ENCODE results near the gene DHDDS. TPM values are rescaled to one million over a fixed set of nuclear protein-coding genes. Genes with fewer than 3 reads are reported as not detected.
"Not testable (repeated sequence)": the region's sequence is repeated elsewhere in the genome, so short reads cannot be mapped to it uniquely, and the experiment has no call there.

DHDDS gene, protein sequence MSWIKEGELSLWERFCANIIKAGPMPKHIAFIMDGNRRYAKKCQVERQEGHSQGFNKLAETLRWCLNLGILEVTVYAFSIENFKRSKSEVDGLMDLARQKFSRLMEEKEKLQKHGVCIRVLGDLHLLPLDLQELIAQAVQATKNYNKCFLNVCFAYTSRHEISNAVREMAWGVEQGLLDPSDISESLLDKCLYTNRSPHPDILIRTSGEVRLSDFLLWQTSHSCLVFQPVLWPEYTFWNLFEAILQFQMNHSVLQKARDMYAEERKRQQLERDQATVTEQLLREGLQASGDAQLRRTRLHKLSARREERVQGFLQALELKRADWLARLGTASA
- 31.5 TPM for polyA plus RNA-seq (2012; ENCODE audit: insufficient read depth, insufficient read length)

DNA sequence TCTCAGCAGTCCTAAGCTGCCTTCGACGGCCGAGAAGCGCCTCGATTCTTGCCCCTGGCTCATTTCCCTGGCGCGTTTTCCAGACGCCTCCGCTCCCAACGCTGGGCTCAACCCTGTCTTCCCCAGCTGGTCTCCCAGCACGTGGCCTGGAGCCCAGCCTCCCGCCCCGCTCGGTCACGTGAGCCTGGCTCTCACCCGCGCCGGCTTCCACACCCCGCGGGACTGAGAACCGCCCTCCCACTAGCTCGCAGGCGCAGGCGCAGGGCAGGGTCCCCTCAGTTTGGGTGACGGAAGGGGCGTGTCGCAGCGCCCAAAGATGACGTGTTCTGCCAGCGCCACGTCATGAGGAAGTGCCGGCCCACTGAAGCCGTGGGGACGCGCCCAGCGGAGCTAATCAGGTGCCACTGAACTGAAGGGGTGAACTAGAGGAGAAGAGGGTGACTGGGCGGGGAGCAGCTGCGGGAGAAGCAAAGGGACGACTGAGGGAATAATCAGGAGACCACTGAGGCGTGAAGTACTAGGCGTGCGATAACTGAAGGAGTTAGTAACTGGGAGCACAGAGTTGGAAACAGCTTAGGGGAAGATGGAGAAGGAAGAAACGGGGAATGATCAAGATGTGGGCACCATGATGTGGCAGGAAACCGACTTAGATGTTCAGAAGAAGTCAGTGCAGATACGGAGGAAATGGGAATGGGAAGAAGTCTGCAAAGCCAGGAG, at the start of gene DHDDS:
TSS of gene DHDDS (plus strand) at position 343 of the 717 bp plus-strand sequence. CDS start 625 bp downstream, outside the sequence.
- H3K4me3 ChIP-seq (ENCODE audit: low read length) = peak within 1 kb of the TSS; percentile 100
- peak; percentile 95 for DNase-seq (ENCODE audit: low read depth, low spot score)

DNA sequence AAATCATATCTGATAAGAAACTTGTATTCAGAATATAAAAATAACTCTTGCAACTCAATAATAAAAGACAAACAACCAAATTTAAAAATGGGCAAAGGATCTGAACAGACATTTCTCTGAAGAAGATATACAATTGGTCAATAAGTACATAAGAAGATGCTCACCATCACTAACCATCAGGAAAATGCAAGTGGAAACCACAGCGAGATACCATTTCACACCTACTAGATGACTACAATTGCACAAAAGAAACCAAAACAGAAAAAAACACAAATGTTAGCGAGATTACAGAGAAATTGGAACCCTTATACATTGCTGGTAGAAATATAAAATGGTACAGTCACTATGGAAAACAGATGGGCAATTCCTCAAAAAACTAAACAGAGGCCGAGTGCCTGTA, 48.0 kb upstream of the DHDDS start:
- no peak overlapping the region for H3K4me3 ChIP-seq (ENCODE audit: low read length)
- no peak for DNase-seq (ENCODE audit: low read depth, low spot score)

DNA sequence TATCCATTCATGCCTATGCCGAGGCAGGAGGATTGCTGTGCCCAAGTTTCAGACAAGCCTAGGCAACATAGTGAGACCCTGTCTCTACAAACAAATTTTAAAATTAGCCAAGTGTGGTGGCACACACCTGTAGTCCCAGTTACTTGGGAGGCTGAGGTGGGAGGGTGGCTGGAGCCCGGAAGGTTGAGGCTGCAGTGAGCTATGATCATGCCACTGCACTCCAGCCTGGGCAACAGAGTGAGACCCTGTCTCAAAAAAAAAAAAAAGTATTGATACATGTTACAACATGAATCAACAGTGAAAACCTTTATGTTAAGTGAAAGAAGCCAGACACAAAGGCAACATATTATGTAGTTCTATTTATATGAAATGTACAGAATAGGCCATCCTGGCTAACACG, 47.1 kb upstream of the DHDDS start:
- DNase-seq (ENCODE audit: low read depth, low spot score); H3K4me3 ChIP-seq (ENCODE audit: low read length): not testable (repeated sequence)

DNA sequence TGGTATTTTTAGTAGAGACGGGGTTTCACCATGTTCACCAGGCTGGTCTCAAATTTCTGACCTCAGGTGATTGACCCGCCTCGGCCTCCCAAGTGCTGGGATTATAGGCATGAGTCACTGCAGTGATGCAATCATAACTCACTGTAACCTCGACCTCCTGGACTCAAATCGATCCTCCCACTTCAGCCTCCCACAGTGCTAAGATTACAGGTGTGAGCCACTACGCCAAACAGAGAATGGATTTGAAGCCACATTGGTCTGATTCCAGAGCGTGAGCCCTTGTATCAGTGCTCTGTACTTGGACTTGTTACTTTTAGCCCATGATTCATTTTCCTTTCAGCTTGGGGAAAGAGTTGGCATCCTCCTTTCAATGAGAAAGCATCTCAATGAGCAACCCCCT, 44.7 kb upstream of the DHDDS start:
- H3K4me3 ChIP-seq (ENCODE audit: low read length) = no peak overlapping the region
- DNase-seq (ENCODE audit: low read depth, low spot score) = no peak

DNA sequence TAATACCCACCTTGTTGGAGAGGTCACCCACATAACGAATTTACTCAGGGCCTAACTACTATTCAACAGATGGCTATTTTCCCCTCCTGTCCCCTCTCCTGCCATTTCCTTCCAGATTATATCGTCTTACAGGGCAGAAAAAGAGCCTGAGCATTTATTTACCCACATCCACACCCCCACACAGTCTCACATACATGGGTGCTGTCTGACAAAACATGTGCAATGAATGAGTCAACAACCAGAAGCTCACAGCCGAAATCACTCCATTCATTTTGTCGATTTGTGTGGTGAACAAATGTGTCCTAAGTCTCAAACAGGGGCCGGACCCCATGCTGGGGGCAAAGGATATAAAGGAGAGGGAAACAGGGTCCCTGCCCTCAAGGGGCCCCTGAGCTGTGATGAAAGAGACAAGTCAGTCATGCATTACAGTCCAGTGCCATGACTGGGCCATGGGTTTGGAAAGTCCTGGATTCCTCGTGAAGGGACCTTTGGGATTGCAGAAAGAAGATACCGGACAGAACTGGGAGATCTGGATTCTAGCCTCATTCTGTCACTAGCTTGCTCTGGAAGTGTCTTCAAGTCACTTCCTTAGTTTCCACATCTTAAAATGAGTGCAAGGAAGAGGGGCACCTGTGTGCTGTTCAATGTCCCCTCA, 43.2 kb upstream of the DHDDS start:
- no peak for DNase-seq (ENCODE audit: low read depth, low spot score)
- no peak overlapping the region for H3K4me3 ChIP-seq (ENCODE audit: low read length)

DNA sequence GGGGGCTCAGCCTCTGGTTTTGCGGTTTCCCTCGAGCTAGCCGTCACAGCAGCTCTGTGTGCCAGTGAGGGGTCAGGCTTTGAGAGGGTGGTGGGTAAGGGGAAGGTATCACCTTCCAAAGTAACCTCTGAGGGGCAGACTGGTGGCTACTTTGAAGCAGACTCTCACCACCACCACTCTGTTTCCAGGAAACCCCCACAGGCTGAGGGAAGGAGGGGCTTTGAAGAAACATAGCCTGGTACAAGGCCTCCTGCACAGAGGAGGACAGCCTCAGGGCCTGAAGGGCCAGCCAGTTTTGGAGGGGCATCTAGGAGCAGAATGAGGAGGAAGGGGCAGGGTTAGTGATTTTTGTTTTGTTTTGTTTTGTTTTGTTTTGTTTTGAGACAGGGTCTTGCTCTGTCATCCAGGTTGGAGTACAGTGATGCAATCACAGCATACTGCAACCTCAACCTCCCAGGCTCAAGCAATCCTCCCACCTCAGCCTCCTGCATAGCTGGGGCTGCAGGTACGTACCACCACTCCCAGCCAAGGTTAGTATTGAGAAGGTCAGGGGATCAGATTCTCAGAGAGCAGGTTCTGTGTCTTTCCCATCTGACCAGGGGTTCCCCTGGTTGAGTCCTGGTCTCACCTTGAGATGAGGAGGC, 42.4 kb upstream of the DHDDS start:
- H3K4me3 ChIP-seq (ENCODE audit: low read length) = no peak overlapping the region
- DNase-seq (ENCODE audit: low read depth, low spot score) = no peak

DNA sequence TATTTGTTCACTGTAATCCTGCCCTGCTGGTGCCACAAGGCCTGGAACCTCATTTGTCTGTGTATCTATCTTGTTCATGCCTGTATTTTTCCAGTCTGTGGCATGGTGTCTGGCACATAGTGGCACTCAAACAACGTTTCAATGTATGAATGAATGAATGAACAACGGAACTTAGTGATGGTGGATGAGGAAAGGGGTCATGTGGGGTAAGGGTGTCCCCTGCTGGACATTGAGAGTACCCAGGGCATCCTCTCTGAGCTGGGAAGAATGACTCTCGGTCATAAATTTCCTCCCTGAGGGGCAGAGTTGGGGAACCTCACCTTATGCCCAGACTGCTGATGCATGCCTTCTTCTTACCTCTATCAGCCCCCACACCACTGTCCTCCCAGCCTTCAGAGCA, 40.7 kb upstream of the DHDDS start:
- peak; percentile 42 for DNase-seq (ENCODE audit: low read depth, low spot score)
- no peak overlapping the region for H3K4me3 ChIP-seq (ENCODE audit: low read length)

DNA sequence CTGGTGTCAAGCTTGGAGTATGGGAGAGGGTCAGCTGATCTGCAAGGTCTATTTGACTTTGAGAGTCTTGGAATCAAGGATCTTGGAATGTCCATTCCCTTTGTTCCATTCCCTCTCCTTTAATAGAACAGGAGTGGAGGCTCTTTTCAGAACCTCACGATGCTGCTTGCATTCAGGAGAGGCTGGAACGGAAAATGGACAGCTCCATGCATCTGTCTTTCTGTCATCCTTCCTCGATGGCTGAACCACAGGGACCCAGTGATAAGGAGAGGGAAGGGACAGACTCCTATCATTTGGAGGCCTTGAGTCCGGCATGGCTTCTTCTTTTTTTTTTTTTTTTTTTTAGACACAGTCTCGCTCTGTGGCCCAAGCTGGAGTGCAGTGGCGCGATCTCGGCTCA, 36.4 kb upstream of the DHDDS start:
- DNase-seq (ENCODE audit: low read depth, low spot score) = no peak
- no peak overlapping the region for H3K4me3 ChIP-seq (ENCODE audit: low read length)

DNA sequence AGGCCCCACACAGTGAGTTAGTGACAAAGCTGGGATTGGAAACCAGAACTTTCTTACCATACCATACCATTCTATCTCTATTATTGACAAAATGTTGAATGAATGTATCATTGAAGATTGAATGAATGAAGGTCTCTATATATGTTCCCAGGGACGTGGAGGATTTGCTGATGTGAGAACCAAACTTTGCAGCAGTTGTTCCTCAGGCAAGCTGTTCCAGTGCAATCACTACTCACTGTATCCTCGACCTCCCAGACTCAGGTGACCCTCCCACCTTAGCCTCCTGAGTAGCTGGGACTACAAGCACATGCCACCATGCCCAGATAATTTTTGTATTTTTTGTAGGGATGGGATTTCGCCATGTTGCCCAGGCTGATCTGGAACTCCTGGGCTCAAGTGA, 33.1 kb upstream of the DHDDS start:
- no peak for DNase-seq (ENCODE audit: low read depth, low spot score)
- no peak overlapping the region for H3K4me3 ChIP-seq (ENCODE audit: low read length)

DNA sequence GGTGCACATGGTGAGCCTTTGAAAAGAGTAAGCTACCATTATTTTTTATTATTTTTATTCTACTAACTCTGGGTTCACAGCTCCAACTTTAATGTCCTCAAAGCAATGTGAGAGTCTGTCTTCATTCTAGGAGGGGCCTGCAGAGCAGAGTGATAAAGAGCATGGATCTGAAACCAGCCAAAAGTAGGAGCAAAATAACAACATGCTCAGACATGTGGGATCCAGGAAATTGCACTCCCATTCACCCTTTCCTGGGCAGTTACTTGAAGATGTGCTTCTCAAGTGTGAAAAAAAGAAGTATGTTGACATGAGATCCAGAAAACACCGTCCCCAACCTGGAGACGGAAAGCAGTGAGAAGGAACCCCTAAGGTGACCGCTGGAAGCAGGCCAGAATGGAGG, 30.2 kb upstream of the DHDDS start:
- no peak overlapping the region for H3K4me3 ChIP-seq (ENCODE audit: low read length)
- no peak for DNase-seq (ENCODE audit: low read depth, low spot score)

DNA sequence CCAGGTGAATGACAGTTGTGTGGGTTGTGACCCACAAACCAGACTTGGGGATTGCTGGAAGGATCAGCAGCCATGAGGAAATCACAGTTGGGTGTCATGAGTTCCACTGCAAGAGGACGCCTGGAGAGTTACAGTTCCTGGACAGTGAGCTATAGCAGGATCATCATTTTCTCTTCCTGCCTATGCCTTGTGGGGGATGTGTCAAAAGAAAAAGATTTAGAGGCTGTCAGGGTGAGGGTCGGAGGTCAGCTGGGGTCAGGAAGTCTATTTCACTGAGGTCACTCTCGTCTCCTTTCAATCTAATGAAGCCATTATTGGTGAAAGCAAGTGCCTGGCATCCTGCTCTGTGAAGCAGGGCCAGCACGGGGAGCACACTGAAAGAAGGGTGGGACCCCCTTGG, 28.5 kb upstream of the DHDDS start:
- DNase-seq (ENCODE audit: low read depth, low spot score) = no peak
- no peak overlapping the region for H3K4me3 ChIP-seq (ENCODE audit: low read length)

DNA sequence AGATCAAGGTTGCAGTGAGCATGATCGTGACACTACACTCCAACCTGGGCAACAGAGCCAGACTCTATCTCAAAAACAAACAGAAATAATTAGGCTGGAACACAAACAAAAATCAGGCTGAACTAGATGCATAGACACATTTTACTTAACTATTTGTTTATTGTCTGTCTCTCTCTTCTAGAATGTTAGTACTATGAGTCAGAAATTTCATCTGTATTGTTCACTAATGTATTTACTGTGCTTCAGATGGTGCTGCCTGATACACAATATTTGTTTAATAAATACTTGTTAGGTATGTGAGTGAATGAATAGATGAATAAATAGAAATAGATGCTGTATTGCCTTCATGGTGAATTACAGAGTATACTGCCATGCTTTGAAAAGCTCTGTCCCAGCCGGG, 27.5 kb upstream of the DHDDS start:
- no peak for DNase-seq (ENCODE audit: low read depth, low spot score)
- H3K4me3 ChIP-seq (ENCODE audit: low read length) = no peak overlapping the region

DNA sequence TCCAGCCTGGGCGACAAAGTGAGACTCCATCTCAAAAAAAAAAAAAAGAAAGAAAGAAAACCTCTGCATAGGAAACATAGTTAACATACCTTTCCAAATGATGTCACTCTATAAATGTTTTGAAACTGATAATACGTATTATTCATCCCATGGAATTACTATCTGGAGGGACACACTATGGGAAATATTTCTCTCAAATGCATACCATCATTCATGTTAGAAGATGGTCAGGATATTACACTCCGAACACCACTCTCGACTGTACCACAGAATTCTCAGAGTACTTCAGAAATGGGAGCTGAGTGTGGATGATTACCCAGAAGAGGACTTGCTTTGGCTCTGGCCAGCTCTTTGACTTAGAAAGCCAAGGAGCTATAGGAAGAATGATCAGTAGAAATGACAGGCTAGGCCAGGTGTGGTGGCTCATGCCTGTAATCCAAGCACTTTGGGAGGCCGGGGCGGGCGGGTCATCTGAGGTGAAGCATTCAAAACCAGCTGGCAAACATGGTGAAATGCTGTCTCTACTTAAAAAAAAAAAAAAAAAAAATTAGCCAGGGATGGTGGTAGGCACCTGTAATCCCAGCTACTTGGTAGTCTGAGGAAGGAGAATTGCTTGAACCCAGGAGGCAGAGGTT, 26.7 kb upstream of the DHDDS start:
- no peak for DNase-seq (ENCODE audit: low read depth, low spot score)
- H3K4me3 ChIP-seq (ENCODE audit: low read length) = no peak overlapping the region

DNA sequence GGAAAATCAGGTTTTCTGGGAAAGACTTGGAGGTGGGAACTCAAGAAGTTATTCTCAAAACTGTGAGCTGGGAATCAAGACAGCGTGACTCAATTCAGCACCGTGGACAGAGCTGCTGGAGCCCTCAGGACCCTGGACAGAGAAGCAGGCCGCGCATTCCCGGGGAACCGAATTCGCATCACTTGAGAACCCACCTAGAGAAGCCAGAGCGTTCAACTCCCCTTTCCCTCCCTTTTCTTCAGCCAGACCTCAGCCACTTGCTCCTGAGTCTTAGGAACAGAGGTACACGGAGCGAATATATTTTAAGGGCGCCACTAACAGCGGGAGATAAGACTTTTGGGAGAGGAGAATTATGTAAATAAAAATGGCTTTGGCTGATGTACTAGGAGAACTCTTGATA, 23.5 kb upstream of the DHDDS start:
- peak; percentile 65 for DNase-seq (ENCODE audit: low read depth, low spot score)
- no peak overlapping the region for H3K4me3 ChIP-seq (ENCODE audit: low read length)

DNA sequence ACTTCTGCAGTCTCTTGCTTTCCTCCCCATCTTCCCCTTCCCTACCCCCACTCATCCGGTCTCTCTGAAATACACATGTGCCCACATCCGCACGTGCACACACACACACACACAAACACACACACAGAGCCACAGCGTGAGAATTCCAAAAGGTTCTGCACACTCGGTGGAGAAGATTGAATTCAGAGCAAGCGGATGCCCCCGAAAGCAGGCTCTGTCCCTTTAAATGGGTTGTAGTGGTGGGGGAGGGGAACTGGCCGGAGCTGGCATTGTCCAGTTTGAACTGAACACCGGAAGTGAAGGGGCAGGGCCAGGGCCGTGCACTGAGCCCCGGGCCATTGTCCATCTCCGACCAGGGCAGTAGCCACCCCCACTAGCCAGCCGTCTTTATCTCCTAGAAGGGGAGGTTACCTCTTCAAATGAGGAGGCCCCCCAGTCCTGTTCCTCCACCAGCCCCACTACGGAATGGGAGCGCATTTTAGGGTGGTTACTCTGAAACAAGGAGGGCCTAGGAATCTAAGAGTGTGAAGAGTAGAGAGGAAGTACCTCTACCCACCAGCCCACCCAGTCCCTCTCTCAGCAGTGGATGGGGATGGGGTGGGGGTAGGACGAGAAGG, 22.8 kb upstream of the DHDDS start:
- peak; percentile 54 for DNase-seq (ENCODE audit: low read depth, low spot score)
- no peak overlapping the region for H3K4me3 ChIP-seq (ENCODE audit: low read length)

DNA sequence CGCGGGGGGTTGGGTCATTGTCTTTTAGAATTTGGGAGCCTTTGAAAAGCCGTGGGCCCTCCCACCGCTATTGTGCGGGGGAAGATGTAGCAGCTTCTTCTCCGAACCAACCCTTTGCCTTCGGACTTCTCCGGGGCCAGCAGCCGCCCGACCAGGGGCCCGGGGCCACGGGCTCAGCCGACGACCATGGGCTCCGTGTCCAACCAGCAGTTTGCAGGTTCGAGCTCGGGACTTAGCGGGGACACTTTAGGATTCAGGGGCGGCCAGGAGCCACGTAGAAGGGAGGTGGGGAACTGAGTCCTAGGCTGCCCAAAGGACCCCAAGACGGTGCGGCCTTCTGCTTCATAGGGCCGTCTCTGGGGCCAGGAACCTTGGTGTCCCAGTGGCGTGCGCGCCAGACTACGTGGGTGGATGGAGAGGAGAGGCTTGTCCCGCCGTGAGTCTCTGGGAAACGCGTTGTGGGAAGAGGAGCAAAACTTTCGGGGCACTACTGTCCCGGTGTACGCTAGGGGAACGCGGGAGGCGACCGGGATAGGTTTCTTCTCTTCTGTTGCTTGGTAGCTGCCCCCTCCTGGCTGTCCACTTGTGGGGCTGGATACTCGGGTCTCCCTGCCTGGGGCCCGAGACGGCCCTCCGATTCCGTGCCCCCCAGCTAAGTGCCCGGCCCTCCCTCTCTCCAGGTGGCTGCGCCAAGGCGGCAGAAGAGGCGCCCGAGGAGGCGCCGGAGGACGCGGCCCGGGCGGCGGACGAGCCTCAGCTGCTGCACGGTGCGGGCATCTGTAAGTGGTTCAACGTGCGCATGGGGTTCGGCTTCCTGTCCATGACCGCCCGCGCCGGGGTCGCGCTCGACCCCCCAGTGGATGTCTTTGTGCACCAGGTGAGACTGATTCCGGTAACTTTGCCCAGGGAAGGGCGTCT, 21.2 kb upstream of the DHDDS start, which contains the start of gene LIN28A:
TSS of gene LIN28A (plus strand) at position 112 of the 918 bp plus-strand sequence. CDS start at position 187, 75 bp downstream.
- no peak for DNase-seq (ENCODE audit: low read depth, low spot score)
- H3K4me3 ChIP-seq (ENCODE audit: low read length) = no peak within 1 kb of the TSS

DNA sequence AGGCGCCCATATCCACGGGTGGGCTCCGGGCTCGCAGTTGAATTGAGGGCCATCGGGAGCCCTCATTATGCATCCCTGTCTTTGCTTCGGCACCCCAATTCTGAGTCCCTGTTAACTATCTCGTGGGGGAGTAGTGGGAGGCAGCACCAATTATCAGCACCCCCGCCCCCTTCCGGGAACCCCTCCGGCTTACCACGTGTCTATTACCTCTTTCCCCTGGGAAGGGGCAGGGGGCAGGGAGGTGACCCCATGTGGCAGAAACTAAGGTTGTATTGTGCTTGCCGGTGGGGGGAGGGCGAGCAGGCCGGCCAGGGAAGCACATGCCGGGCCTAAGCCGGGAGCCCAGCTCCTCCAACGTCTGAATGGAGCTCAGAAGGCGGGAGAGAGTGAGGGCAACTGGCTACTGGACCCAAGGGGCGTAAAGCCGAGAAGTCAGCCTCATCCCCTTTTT, 20.5 kb upstream of the DHDDS start:
- DNase-seq (ENCODE audit: low read depth, low spot score) = no peak
- H3K4me3 ChIP-seq (ENCODE audit: low read length) = no peak overlapping the region

Data from Jurkat, Clone E6-1 (cell line).